Measurements from ENCODE around the gene COPS4.

DNA sequence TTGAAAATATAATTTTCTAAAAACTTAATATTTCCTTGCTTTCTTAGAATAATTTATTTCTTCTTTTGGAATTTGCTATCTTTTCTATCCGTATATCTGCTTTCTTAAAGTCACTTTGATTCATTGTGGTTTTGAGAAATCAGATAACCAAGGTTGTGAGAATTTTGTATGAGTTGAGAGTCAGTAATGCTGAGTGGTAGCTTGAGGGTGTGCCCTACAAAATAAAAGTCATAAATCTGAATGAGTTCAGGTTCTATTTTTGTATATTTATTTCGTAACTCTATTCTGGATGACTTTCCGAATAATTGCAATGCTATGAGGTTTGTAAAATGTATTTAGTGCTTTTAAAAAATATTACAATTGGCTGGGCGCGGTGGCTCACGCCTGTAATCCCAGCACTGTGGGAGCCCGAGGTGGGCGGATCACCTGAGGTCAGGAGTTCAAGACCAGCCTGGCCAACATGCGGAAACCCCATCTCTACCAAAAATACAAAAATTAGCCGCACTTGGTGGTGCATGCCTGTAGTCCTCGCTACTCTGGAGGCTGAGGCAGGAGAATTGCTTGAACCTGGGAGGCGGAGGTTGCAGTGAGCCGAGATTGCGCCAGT, 8.9 kb downstream of the COPS4 start:
- TF ChIP-seq CTCF (IDR thresholded peaks at IDR 0.05) (no peak), POLR2A (IDR thresholded peaks at IDR 0.05) (no peak)

All from thyroid gland (tissue), 4 donors.